IMR-90 (cell line): ENCODE measurements around the gene ERMAP. TPM values are rescaled to one million over a fixed set of nuclear protein-coding genes. Genes with fewer than 3 reads are reported as not detected.

ENCODE experiments used
- ATAC-seq: fragments of 200-7000 bp; cut with Tn5 transposase; 2 replicates; pipeline ENCODE4 v1.9.1; 2020; ENCODE audit warnings: low read depth, mild to moderate bottlenecking, moderate library complexity
- BruUV-seq: library from RNA; stranded (reverse); fragments of 400-500 nt; replicated peaks from 2 replicates; lab custom pipeline; 2021; lab: Mats Ljungman, UMichigan
- CTCF ChIA-PET: fragments of 300-600 bp; formaldehyde crosslinking; extraction: SDS; loops from one replicate; lab custom pipeline; 2021; ENCODE audit warnings: antibody characterized with exemption; lab: Yijun Ruan, JAX
- POLR2A ChIA-PET: fragments of 300-600 bp; sonication (Branson Sonifier 250); formaldehyde crosslinking; loops from one replicate; lab custom pipeline; 2022; ENCODE audit warnings: antibody characterized with exemption; ENCODE audit not compliant: unreplicated experiment; lab: Charles Lee
- DNase-seq: peaks from one replicate; pipeline ENCODE4 v3.0.0; 2013
- H2AFZ ChIP-seq: replicated peaks from 2 replicates; pipeline ENCODE3; 2013; ENCODE audit warnings: low read length, mild to moderate bottlenecking; ENCODE audit not compliant: poor library complexity
- H2AK5ac ChIP-seq: 2 replicates; pipeline ENCODE4 v1.6.1; 2013; ENCODE audit warnings: low read depth, low read length, inconsistent platforms
- H2AK9ac ChIP-seq: replicated peaks from 2 replicates; pipeline ENCODE3; 2013; ENCODE audit warnings: mild to moderate bottlenecking, low read depth, low read length, moderate library complexity; ENCODE audit not compliant: poor library complexity
- H2BK120ac ChIP-seq: 2 replicates; pipeline ENCODE4 v1.6.1; 2013; ENCODE audit warnings: low read depth, low read length, inconsistent platforms
- H2BK15ac ChIP-seq: 3 replicates; pipeline ENCODE4 v1.6.1; 2013; ENCODE audit warnings: low read depth, low read length, inconsistent platforms
- H2BK20ac ChIP-seq: 2 replicates; pipeline ENCODE4 v1.6.1; 2013; ENCODE audit warnings: low read depth, mild to moderate bottlenecking, inconsistent platforms, low read length, moderate library complexity
- H2BK5ac ChIP-seq: 2 replicates; pipeline ENCODE4 v1.6.1; 2013; ENCODE audit warnings: mild to moderate bottlenecking, low read depth, low read length, inconsistent platforms; ENCODE audit not compliant: poor library complexity, severe bottlenecking
- H3K14ac ChIP-seq: replicated peaks from 2 replicates; pipeline ENCODE4 v1.6.1; 2013; ENCODE audit warnings: low read depth, low read length, inconsistent platforms
- H3K18ac ChIP-seq: 2 replicates; pipeline ENCODE4 v1.6.1; 2013; ENCODE audit warnings: low read depth, low read length, control low read depth
- H3K23ac ChIP-seq: 2 replicates; pipeline ENCODE4 v1.6.1; 2013; ENCODE audit warnings: low read depth, low read length, inconsistent platforms
- H3K27ac ChIP-seq: 2 replicates; pipeline ENCODE4 v1.5.1; 2013; ENCODE audit warnings: mild to moderate bottlenecking, control low read depth, low read length; ENCODE audit not compliant: insufficient read depth
- H3K27me3 ChIP-seq: 2 replicates; pipeline ENCODE4 v1.6.1; 2013; ENCODE audit warnings: low read length; ENCODE audit not compliant: control insufficient read depth, insufficient read depth
- H3K36me3 ChIP-seq: 2 replicates; pipeline ENCODE4 v1.6.1; 2013; ENCODE audit warnings: low read length, mixed read lengths; ENCODE audit not compliant: control insufficient read depth, insufficient read depth
- H3K4ac ChIP-seq: 2 replicates; pipeline ENCODE4 v1.6.1; 2013; ENCODE audit warnings: low read depth, low read length, inconsistent platforms
- H3K4me1 ChIP-seq: 2 replicates; pipeline ENCODE4 v1.6.1; 2013; ENCODE audit warnings: low read length, mixed read lengths; ENCODE audit not compliant: control insufficient read depth, insufficient read depth
- H3K4me2 ChIP-seq: 2 replicates; pipeline ENCODE4 v1.6.1; 2013; ENCODE audit warnings: low read depth, mild to moderate bottlenecking, control low read depth, low read length, moderate library complexity
- H3K4me3 ChIP-seq: 2 replicates; pipeline ENCODE4 v1.5.1; 2013; ENCODE audit warnings: low read depth, mild to moderate bottlenecking, control low read depth, low read length, moderate library complexity; ENCODE audit not compliant: insufficient read depth
- H3K56ac ChIP-seq: 2 replicates; pipeline ENCODE4 v1.6.1; 2013; ENCODE audit warnings: low read length, inconsistent platforms; ENCODE audit not compliant: insufficient read depth; ENCODE audit errors: extremely low read depth
- H3K79me1 ChIP-seq, 2 experiments: 2 replicates each; pipeline ENCODE4 v1.6.1; 2013; ENCODE audit warnings: low read length in 2 of 2, inconsistent platforms in 1 of 2, low read depth in 1 of 2
- H3K9ac ChIP-seq: 2 replicates; pipeline ENCODE4 v1.6.1; 2013; ENCODE audit warnings: low read depth, low read length, control low read depth
- H3K9me1 ChIP-seq: 2 replicates; pipeline ENCODE4 v1.6.1; 2013; ENCODE audit warnings: low read length, inconsistent platforms; ENCODE audit not compliant: insufficient read depth
- H3K9me3 ChIP-seq: 2 replicates; pipeline ENCODE4 v1.6.1; 2013; ENCODE audit warnings: low read length; ENCODE audit not compliant: control insufficient read depth, insufficient read depth
- H4K20me1 ChIP-seq: 2 replicates; pipeline ENCODE4 v1.6.1; 2013; ENCODE audit warnings: low read length, inconsistent platforms; ENCODE audit not compliant: insufficient read depth
- H4K5ac ChIP-seq: 2 replicates; pipeline ENCODE4 v1.6.1; 2013; ENCODE audit warnings: mild to moderate bottlenecking, low read depth, low read length, control low read depth
- H4K8ac ChIP-seq, 2 experiments: 2 replicates each; pipeline ENCODE4 v1.6.1; 2013; ENCODE audit warnings: low read depth in 2 of 2, low read length in 2 of 2, control low read depth in 1 of 2, inconsistent platforms in 1 of 2
- H4K91ac ChIP-seq: 2 replicates; pipeline ENCODE4 v1.6.1; 2013; ENCODE audit warnings: low read depth, low read length, inconsistent platforms; ENCODE audit not compliant: insufficient read depth
- BHLHE40 ChIP-seq: fragments of 150-350 bp; IDR thresholded peaks from 2 replicates; pipeline ENCODE4 v1.6.1; 2016; ENCODE audit warnings: mild to moderate bottlenecking, low read depth, low read length
- CEBPB ChIP-seq: IDR thresholded peaks from 2 replicates; pipeline ENCODE4 v1.6.1; 2012; ENCODE audit warnings: low read depth, low read length, improper control_type of control experiment
- CHD1 ChIP-seq: IDR thresholded peaks from 2 replicates; pipeline ENCODE4 v1.6.1; 2012; ENCODE audit warnings: low read depth, low read length, improper control_type of control experiment
- CTCF ChIP-seq: conservative IDR thresholded peaks from 2 replicates; pipeline ENCODE4 v1.5.1; 2012; ENCODE audit warnings: mild to moderate bottlenecking, low read depth, low read length, improper control_type of control experiment
- ELK1 ChIP-seq: fragments of 150-350 bp; IDR thresholded peaks from 2 replicates; pipeline ENCODE4 v1.6.1; 2016; ENCODE audit warnings: low read depth, mild to moderate bottlenecking, low read length, moderate library complexity, borderline replicate concordance
- FOS ChIP-seq: fragments of 150-350 bp; IDR thresholded peaks from 2 replicates; pipeline ENCODE4 v1.6.1; 2016; ENCODE audit warnings: low read depth, low read length
- MAFK ChIP-seq: IDR thresholded peaks from 2 replicates; pipeline ENCODE4 v1.6.1; 2012; ENCODE audit warnings: low read depth, low read length, improper control_type of control experiment
- MAZ ChIP-seq: IDR thresholded peaks from 2 replicates; pipeline ENCODE4 v1.6.1; 2012; ENCODE audit warnings: low read depth, mild to moderate bottlenecking, low read length, improper control_type of control experiment, moderate library complexity, borderline replicate concordance
- MXI1 ChIP-seq: IDR thresholded peaks from 2 replicates; pipeline ENCODE4 v1.6.1; 2012; ENCODE audit warnings: low read depth, mild to moderate bottlenecking, low read length, moderate library complexity, borderline replicate concordance
- NFE2L2 ChIP-seq: fragments of 150-350 bp; IDR thresholded peaks from 2 replicates; pipeline ENCODE4 v1.6.1; 2016; ENCODE audit warnings: low read depth, mild to moderate bottlenecking, low read length
- POLR2A ChIP-seq: IDR thresholded peaks from 2 replicates; pipeline ENCODE4 v1.6.1; 2012; ENCODE audit warnings: mild to moderate bottlenecking, low read depth, low read length
- RAD21 ChIP-seq: IDR thresholded peaks from 2 replicates; pipeline ENCODE4 v1.6.1; 2012; ENCODE audit warnings: low read length, improper control_type of control experiment
- RCOR1 ChIP-seq: IDR thresholded peaks from 2 replicates; pipeline ENCODE4 v1.6.1; 2012; ENCODE audit warnings: mild to moderate bottlenecking, low read length, improper control_type of control experiment; ENCODE audit not compliant: insufficient replicate concordance
- RFX5 ChIP-seq: IDR thresholded peaks from 2 replicates; pipeline ENCODE4 v1.8.0; 2012; ENCODE audit warnings: low read depth, mild to moderate bottlenecking, low read length, moderate library complexity
- SMC3 ChIP-seq: fragments of 150-350 bp; IDR thresholded peaks from 2 replicates; pipeline ENCODE4 v1.6.1; 2016; ENCODE audit warnings: low read depth, mild to moderate bottlenecking, antibody characterized with exemption, low read length, moderate library complexity
- USF2 ChIP-seq: fragments of 150-350 bp; IDR thresholded peaks from 2 replicates; pipeline ENCODE4 v1.6.1; 2017; ENCODE audit warnings: mild to moderate bottlenecking, antibody characterized with exemption, low read length, low read depth
- WGBS, 2 experiments: methylation state at CpG; one replicate each; pipeline versions ENCODE4 v1.1.5 to v1.1.7; 2013; ENCODE audit warnings: missing lambda C conversion rate in 2 of 2; ENCODE audit not compliant: insufficient read length in 1 of 2; ENCODE audit errors: extremely low coverage in 2 of 2; 5-methylcytosine and 5-hydroxymethylcytosine counted together
- dilution Hi-C: fragments of 300-500 bp; cut with HindIII; formaldehyde crosslinking; loops from one replicate; pipeline ENCODE4 v1.14.3; 2018; ENCODE audit warnings: low sequenced_read_pairs; ENCODE audit not compliant: unreplicated experiment
- in situ Hi-C: fragments of 300-500 bp; cut with MboI; formaldehyde crosslinking; loops from 3 replicates; pipeline ENCODE4 v1.14.3; 2019; ENCODE audit warnings: low sequenced_read_pairs, inconsistent platforms, mixed read lengths
- intact Hi-C: fragments of 100-400 bp; cut with micrococcal nuclease; formaldehyde crosslinking; loops from 2 replicates; pipeline ENCODE4 v1.10.0; 2022
- polyA plus RNA-seq, 3 experiments: library from polyadenylated mRNA; depleted of rRNA; stranded (reverse); fragments of >200 nt; gene quantifications; 2 replicates each; pipeline ENCODE4 v1.2.3, GENCODE V29; 2012; ENCODE audit warnings: low replicate concordance in 1 of 3
- total RNA-seq: library from RNA; depleted of rRNA; stranded (reverse); fragments of >200 nt; gene quantifications from 2 replicates; pipeline ENCODE4 v1.2.3, GENCODE V29; 2012

ERMAP gene
- total and polyA plus RNA-seq, 2 of the 4 experiments (the other 2 are of a cell fraction), result 5.0 to 7.2 TPM

GRCh38 chr1:42835422-42835821 is 18.5 kb downstream of the ERMAP start:
- Histone ChIP-seq H3K23ac (no peak overlapping the region), H2AFZ (no peak overlapping the region), H3K9ac (no peak overlapping the region), H3K27ac (no peak overlapping the region), H4K91ac (no peak overlapping the region), H4K5ac (no peak overlapping the region), H3K4me1 (no peaks in the 10 kb centered on the region), H2BK15ac (no peak overlapping the region), H3K9me1 (peaks cover 6% of the 10 kb centered on the region), H3K27me3 (no peaks in the 10 kb centered on the region), H4K8ac (no peak overlapping the region), H4K20me1 (no peaks in the 10 kb centered on the region), H3K14ac (no peak overlapping the region), H2AK9ac (peak overlapping the region; percentile 37), H2AK5ac (no peak overlapping the region), H3K4me2 (no peak overlapping the region), H2BK5ac (no peak overlapping the region), H3K79me1 (no peaks in the 10 kb centered on the region), H3K18ac (no peak overlapping the region), H2BK120ac (no peak overlapping the region), H3K4me3 (no peak overlapping the region), H3K9me3 (no peaks in the 10 kb centered on the region), H3K4ac (no peak overlapping the region), H3K36me3 (peaks cover 6% of the 10 kb centered on the region), H2BK20ac (no peak overlapping the region), H3K56ac (no peak overlapping the region)
- in situ Hi-C loops, result no loop called here
- WGBS, 2 experiments, result 100% methylated on average over 1 of the region's 2 CpGs; no CpG with 5 or more reads in 1 of the 2 experiments
- DNase-seq, result no peak
- TF ChIP-seq RAD21, result no peak
- no peak for TF ChIP-seq RFX5
- TF ChIP-seq CTCF, result no peak
- no peak for TF ChIP-seq NFE2L2
- TF ChIP-seq FOS, result no peak
- no peak for TF ChIP-seq MAZ
- TF ChIP-seq MAFK, result no peak
- TF ChIP-seq SMC3, result no peak
- no peak for TF ChIP-seq CHD1
- TF ChIP-seq USF2, result no peak
- no peak for TF ChIP-seq CEBPB
- TF ChIP-seq ELK1, result no peak
- TF ChIP-seq RCOR1, result no peak
- no peak for TF ChIP-seq MXI1
- no peak for TF ChIP-seq BHLHE40
- TF ChIP-seq POLR2A, result no peak
- no TSS peak for BruUV-seq
- ChIA-PET POLR2A (no interaction called here), CTCF (no interaction called here)
- ATAC-seq, result no peak
- intact Hi-C loops, result no loop called here
- dilution Hi-C loops, result no loop called here
